ENCODE data around the gene WWC2.

Gene WWC2

GRCh38 chr4:183347146-183347545 is 248.1 kb downstream of the WWC2 start:
- Histone ChIP-seq H3K36me3 (ENCODE audit: insufficient read depth) (no peaks in the 10 kb centered on the region), H3K79me2 (ENCODE audit: insufficient read depth, low read depth) (no peaks in the 10 kb centered on the region), H3K4me2 (no peak overlapping the region), H3K4me1 (ENCODE audit: low read depth, poor library complexity, severe bottlenecking) (no peaks in the 10 kb centered on the region), H2AFZ (ENCODE audit: low read depth) (no peak overlapping the region), H3K4me3 (IDR thresholded peaks at IDR 0.05; ENCODE audit: insufficient read depth, low read depth, low read length) (no peak overlapping the region), H4K20me1 (ENCODE audit: insufficient read depth) (no peaks in the 10 kb centered on the region), H3K27ac (no peak overlapping the region), H3K9ac (no peak overlapping the region), H3K27me3 (ENCODE audit: insufficient read depth, low read depth) (no peaks in the 10 kb centered on the region)
- no peak for TF ChIP-seq CTCF (conservative IDR thresholded peaks at IDR 0.05; ENCODE audit: low read depth, low read length)

GRCh38 chr4:183347566-183347965 is 248.5 kb downstream of the WWC2 start:
- Histone ChIP-seq H3K4me2 (no peak overlapping the region), H3K27me3 (ENCODE audit: insufficient read depth, low read depth) (no peaks in the 10 kb centered on the region), H3K79me2 (ENCODE audit: insufficient read depth, low read depth) (no peaks in the 10 kb centered on the region), H3K4me3 (IDR thresholded peaks at IDR 0.05; ENCODE audit: insufficient read depth, low read depth, low read length) (no peak overlapping the region), H4K20me1 (ENCODE audit: insufficient read depth) (no peaks in the 10 kb centered on the region), H3K4me1 (ENCODE audit: low read depth, poor library complexity, severe bottlenecking) (no peaks in the 10 kb centered on the region), H3K27ac (no peak overlapping the region), H3K36me3 (ENCODE audit: insufficient read depth) (no peaks in the 10 kb centered on the region), H2AFZ (ENCODE audit: low read depth) (no peak overlapping the region), H3K9ac (no peak overlapping the region)
- no peak for TF ChIP-seq CTCF (conservative IDR thresholded peaks at IDR 0.05; ENCODE audit: low read depth, low read length)

- no peaks in the 10 kb centered on the region for H3K27me3 ChIP-seq (ENCODE audit: insufficient read depth, low read depth)
- H3K9ac ChIP-seq, result no peak overlapping the region
- H3K79me2 ChIP-seq (ENCODE audit: insufficient read depth, low read depth), result no peaks in the 10 kb centered on the region
- H2AFZ ChIP-seq (ENCODE audit: low read depth), result no peak overlapping the region
- H3K4me3 ChIP-seq (IDR thresholded peaks at IDR 0.05; ENCODE audit: insufficient read depth, low read depth, low read length), result no peak overlapping the region
- TF ChIP-seq CTCF (conservative IDR thresholded peaks at IDR 0.05; ENCODE audit: low read depth, low read length), result no peak
- H3K4me2 ChIP-seq, result no peak overlapping the region
- no peaks in the 10 kb centered on the region for H3K36me3 ChIP-seq (ENCODE audit: insufficient read depth)
- no peaks in the 10 kb centered on the region for H4K20me1 ChIP-seq (ENCODE audit: insufficient read depth)
- no peaks in the 10 kb centered on the region for H3K4me1 ChIP-seq (ENCODE audit: low read depth, poor library complexity, severe bottlenecking)
- H3K27ac ChIP-seq, result no peak overlapping the region
Observed at GRCh38 chr4:183348136-183348535, 249.1 kb downstream of the WWC2 start.

DNA sequence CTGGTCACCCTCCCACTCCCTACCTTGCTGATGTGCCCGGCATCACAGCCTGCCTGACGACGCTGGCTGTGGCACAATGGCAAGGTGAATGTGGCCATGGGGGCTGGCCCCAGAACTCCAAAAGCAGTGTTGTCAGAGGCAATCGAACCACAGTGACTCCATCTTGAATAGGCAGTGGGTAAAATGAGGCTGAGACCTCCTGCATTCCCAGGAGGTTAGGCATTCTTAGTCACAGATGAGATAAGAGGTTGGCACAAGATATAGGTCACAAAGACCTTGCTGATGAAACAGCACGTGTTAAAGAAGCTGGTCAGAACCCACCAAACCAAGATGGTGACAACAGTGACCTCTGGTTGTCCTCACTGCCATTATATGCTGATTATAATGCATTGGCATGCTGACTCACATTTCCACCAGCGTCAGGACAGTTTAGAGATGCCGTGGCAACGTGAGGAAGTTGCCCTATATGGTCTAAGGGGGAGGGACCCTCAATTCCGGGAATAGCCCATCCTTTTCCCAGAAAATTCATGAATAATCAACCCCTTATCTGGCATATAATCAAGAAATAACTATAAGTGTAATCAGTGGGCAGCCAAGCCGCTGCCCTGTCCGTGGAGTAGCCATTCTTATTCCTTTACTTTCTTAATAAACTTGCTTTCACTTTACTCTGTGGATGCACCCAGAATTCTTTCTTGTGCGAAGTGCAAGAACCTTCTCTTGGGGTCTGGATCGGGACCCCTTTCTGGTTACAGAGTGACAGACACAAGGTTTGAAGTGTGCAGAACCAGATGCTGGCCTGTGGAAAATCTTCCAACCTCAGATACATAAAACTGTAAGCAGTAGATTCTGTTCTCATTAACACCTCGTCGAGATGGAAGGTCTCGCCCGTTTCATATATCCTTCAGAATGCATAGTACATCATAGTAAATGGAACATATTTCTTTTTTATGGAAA is 249.9 kb downstream of the WWC2 start:
- Histone ChIP-seq H3K4me2 (no peak overlapping the region), H3K9ac (no peak overlapping the region), H4K20me1 (ENCODE audit: insufficient read depth) (no peaks in the 10 kb centered on the region), H3K79me2 (ENCODE audit: insufficient read depth, low read depth) (no peaks in the 10 kb centered on the region), H3K36me3 (ENCODE audit: insufficient read depth) (no peaks in the 10 kb centered on the region), H3K4me3 (IDR thresholded peaks at IDR 0.05; ENCODE audit: insufficient read depth, low read depth, low read length) (no peak overlapping the region), H3K27me3 (ENCODE audit: insufficient read depth, low read depth) (no peaks in the 10 kb centered on the region), H3K27ac (no peak overlapping the region), H3K4me1 (ENCODE audit: low read depth, poor library complexity, severe bottlenecking) (no peaks in the 10 kb centered on the region), H2AFZ (ENCODE audit: low read depth) (no peak overlapping the region)
- TF ChIP-seq CTCF (conservative IDR thresholded peaks at IDR 0.05; ENCODE audit: low read depth, low read length), result no peak
